ENCODE results near the gene TEX9.

TEX9 gene

DNA sequence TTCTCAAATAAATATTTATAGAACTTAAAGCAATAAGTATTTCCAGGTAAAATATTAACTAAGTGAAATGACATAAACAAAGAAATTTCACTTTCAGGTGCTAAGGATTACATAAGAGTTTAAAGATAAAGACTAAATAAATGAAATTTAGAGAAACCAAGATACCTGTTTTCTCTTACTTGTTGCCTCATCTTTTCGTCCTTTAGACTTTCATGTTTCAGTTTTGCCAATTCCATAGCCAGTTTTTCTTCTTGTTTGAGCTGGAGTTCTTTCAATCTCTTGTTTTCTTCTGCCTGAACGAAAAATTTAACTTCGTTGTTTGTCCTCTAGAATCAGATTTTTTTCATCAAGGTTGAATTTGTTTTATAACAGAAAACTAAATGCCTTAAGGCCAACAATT, 91.0 kb downstream of the TEX9 start:
- no peak for DNase-seq

DNA sequence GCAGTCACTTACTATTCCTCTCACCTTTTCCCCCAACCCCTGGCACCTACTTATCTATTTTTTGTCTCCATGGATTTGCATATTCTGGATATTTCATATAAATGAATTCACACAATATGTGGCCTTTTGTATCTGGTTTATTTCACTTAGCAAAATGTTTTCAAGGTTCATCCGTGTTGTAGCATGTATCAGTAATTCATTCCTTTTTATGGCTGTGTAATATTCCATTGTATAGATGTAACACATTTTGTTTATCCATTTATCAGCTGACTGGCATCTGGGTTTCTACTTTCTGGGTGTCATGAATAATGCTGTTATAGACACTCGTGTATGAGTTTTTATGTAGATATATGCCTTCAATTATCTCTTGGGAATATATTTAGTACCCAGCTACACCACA, 93.9 kb downstream of the TEX9 start:
- no peak for DNase-seq

DNA sequence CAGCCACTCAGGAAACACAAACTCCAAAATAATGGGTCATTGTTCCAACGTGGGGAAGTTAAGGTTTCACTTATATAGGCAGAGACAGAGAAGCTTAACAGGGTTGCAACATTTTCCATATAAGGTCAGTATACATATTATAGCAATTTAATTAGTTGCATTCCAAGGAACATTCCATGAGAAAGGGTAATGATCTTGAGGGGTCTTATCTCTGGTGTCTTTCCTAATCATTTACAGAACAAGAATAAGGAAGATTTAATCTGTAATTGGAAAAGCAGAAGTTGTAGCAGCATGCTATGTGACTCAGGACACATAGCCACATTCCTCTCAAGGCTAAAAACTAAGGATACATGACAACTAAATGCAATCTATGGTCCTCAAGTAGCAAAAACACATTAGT, 94.8 kb downstream of the TEX9 start:
- peak; percentile 53 for DNase-seq

DNA sequence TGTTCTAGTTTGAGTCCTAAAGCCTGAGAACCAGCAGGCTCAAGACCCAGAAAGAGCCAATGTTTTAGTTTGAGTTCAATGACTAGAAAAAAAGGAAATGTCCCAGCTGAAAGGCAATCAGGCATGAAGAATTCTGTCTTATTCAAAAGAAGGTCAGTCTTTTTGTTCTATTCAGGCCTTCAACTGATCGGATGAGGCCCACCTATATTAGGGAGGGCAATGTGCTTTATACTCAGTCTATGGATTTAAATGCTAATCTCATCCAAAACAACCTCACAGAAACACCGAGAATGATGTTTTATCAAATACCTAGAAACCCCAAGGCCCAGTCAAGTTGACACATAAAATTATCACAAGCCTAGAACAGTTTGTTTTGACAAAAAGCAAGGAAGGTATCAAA, 95.7 kb downstream of the TEX9 start:
- DNase-seq: no peak

DNA sequence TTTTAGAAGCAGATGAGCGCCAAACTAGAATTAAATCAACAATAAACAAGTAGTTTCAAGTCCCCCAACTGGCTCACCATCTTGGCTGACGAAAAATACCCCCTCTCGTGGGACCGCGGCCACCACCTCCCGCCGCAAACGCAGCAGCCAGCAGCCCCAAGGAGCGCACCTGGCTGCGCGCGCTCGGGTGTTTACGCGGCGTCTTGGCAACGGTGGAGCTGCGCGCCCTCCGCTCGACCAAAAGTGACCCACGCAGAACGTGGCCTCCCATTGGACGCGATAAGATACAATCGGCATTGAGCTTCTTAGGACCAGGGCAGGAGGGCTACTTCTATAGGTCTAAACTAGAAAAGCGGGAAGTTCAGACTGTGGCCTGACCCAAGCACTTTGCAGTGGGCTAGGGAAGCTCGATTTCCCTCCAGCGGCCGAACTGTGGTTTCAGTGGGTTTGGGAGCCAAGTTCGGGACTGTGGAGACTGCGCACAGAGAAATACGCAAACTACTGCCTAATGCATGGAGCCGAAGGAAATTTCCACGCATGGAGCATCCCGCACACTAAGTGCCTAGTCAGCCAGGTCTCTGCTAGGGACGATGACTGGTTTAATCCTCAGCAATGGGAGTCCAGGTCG, 99.8 kb downstream of the TEX9 start, which contains the start of gene MNS1:
MNS1 (minus strand) TSS at position 245 of the 628 bp plus-strand sequence; CDS start at position 80, 165 bp downstream.
- DNase-seq: peak; percentile 95

DNA sequence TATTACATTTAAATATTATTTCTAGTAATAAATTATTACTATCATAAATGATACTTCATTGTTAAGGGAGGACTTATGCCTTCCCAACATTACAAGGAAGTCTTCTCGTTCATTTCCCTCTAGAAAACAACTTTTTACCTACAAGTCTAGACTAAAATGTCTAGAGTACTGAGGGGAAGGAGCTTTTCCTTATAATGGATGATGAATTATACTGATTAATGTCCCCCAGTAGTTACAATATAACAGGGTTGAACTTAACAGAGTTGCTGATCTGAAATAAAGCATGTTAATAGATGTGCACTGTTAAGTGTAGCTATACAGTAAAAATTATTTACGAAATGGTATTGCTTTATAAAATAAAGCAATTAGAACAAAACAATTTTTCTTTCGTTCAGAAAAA, 102.4 kb downstream of the TEX9 start:
- no peak for DNase-seq

DNA sequence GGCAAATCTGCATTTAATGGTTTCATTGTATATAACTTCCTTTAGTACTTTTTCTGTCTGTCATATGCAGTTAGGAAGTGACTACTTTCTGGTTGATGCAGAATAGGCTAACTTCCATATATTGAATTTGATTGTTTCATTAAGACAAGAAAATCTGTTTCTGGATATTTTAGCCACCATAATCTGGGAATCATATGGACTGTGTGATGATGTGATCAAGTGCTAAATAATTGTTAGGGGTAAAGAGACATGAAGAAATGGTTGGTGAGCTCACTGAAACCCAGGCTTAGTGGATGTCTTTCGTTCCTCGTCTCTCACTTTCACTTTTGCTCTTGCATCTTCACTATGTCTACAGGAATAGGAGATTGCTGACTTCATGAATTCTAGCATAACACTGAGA, 103.2 kb downstream of the TEX9 start:
- peak; percentile 14 for DNase-seq

DNA sequence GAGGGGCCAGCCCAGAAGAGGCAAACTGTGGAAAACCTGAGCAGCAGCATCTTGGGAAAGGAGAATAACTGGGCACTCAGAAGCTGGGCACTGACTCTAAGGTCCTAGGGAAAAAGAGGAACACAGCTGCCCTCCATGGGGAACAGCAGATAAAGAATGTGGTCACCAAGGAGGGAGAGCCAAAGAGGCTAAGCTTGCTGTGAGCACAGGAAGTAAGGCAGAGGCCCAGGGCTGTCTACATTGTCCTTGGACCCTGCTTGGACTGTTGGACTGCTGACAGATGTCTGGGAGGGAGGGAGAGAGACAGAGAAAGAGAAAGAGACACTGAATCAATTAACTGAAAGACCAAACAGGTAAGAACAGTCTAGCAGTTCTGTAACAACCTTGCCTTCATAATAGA, 104.3 kb downstream of the TEX9 start:
- DNase-seq: no peak

DNA sequence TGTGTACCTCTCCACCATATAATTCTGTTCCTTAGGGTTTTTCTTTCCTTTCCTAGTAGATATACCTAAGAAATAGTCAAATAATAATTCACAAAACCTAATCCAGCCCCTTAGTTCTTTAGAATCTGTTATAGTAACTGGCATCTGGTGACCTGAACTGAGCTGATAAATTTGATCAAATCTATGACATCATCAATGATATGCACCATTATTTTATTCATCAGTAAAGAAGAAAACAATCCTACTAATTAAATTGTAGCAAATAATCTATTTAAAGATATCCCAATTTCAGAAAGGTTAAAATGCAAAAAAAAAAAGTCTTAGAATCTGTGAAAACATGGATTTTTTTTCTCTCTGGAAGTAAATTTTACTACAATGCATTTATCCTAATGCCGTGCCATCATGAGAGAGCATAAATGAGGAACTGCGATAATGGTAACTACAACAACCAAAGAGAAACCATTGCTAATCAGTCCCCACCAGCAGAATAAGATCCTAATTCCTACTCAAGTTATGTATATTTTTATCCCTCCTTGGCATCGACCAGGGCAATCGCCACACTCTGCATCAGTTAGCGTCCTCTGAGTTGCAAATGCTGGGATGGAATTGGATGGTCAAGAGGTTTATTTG, 106.3 kb downstream of the TEX9 start:
- DNase-seq: no peak

DNA sequence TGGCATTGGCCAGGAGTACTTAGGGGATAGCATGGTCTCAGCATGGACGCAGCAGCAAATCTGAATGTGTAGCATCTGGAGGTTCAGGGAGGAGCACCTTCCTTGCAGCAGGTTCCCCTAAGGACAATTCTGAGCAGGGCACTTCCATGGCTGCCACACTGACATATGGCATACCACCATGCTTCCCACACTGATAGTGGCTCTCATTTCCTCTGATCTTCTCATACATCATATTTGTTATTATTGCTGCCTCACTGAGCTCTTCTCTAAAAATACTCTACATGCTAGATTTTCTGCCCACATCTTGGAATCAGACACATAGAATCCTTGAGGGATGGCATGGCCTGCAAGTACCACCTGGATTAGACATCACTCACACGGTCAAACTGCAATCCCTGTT, 107.1 kb downstream of the TEX9 start:
- DNase-seq: no peak

DNA sequence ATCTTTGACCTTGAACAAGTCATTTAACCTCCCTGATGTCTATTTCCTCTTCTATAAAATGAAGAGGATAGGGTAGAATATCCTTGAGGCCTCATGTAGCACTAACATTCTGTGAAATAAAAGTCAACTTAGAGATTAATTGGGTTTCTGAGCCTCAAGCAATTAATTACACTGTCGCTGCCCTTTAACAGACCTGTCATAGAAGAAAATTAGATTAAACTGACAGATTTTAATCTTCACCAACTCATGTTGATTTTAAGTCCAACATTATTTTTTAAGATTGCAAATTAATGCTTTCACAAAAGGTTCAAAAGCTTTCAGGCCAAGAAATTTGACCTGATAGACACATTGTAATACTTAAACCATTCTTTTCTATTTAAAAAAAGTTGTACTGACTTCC, 107.8 kb downstream of the TEX9 start:
- no peak for DNase-seq

DNA sequence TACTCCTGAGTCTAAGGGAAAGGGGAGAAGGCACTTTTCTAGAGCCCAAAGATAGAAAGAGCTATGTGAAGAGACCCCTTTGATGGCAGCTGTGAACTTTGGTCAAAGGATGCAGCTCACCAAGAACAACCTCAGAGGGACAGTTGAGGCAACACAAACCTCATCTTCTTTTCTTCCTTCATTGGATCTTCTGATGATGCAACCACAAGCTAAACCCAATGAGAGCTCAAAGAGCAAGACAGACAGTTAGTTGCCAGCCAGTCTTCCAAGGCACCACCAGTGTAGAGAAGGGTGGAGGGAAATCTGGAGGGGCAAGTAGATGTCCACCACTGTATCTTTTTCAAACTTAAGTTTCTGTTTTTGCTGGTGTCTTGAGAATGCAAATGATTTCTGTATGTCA, 110.1 kb downstream of the TEX9 start:
- no peak for DNase-seq
